Bronchus fibroblast of lung (primary cell): ENCODE results near the gene MGAT2. TPM values are rescaled to one million over a fixed set of nuclear protein-coding genes. Genes with fewer than 3 reads are reported as not detected.

ENCODE experiments used
- total RNA-seq: library from RNA; depleted of rRNA; stranded (reverse); fragments of >200 nt; gene quantifications from 2 replicates; pipeline ENCODE4 v1.2.3, GENCODE V29; 2015

The MGAT2 gene
- 65.0 and 70.8 TPM in 2 replicates for total RNA-seq

GRCh38 chr14:49620182-49621113, at the start of gene MGAT2, which contains the start of gene RPL36AL:
MGAT2 (plus strand) TSS chr14:49620799; CDS start chr14:49621269, 470 bp downstream.
RPL36AL (minus strand) TSS chr14:49620626; CDS start chr14:49619104, 1,522 bp downstream.

GRCh38 chr14:49585803-49586672, 34.6 kb upstream of the MGAT2 start, which contains the start of gene RPS29:
RPS29 (minus strand) TSS chr14:49586380; CDS start chr14:49586346, 34 bp downstream.

GRCh38 chr14:49598485-49599300, 21.9 kb upstream of the MGAT2 start, which contains the start of gene LRR1:
LRR1 (plus strand) TSS chr14:49598940; CDS start chr14:49599021, 81 bp downstream.

GRCh38 chr14:49634547-49635334, 14.1 kb downstream of the MGAT2 start, which contains the start of gene DNAAF2:
DNAAF2 (minus strand) TSS chr14:49635244; CDS start chr14:49635149, 95 bp downstream.

Other genes with a start within 250 kb of the MGAT2 start
- 3,960 and 5,089 TPM in 2 replicates for gene RPS29, start 34.4 kb upstream of the MGAT2 start, total RNA-seq
- gene LRR1, start 21.9 kb upstream of the MGAT2 start, total RNA-seq, result 28.8 and 38.5 TPM in 2 replicates
- gene RPL36AL, start 173 bp upstream of the MGAT2 start, total RNA-seq, result 206 and 211 TPM in 2 replicates
- 8.2 and 10.1 TPM in 2 replicates for gene DNAAF2, start 14.4 kb downstream of the MGAT2 start, total RNA-seq
- gene POLE2, start 67.4 kb downstream of the MGAT2 start, total RNA-seq, result 24.4 and 25.4 TPM in 2 replicates
- gene KLHDC1, start 72.3 kb downstream of the MGAT2 start, total RNA-seq, result 0.30 and 1.2 TPM in 2 replicates
- gene KLHDC2, start 147.4 kb downstream of the MGAT2 start, total RNA-seq, result 40.6 and 48.3 TPM in 2 replicates
- gene NEMF, start 232.0 kb downstream of the MGAT2 start, total RNA-seq, result 12.2 and 19.7 TPM in 2 replicates